Measurements from ENCODE around the gene MGAT5B.
"Not testable (repeated sequence)": the region's sequence is repeated elsewhere in the genome, so short reads cannot be mapped to it uniquely, and the experiment has no call there.

Gene MGAT5B

DNA sequence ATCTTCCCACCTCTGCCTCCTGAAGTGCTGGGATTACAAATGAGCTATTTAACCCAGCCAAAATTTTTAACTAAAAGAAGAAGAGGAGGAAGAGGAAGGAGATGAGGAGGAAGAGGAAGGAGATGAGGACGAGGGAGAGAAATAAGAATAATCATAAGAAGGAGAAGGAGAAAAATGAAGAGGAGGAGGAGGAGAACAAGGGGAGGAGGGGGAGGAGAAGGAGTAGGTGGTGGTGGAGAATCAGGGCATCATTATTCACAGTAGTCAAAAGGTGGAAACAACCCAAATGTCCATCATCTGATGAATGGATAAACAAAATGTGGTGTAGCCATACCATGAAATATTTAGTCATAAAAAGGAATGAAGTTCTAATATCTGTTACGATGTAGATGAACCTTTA, 21.2 kb upstream of the MGAT5B start:
- DNase-seq (ENCODE audit: low read depth in 2 of 2): no peak

DNA sequence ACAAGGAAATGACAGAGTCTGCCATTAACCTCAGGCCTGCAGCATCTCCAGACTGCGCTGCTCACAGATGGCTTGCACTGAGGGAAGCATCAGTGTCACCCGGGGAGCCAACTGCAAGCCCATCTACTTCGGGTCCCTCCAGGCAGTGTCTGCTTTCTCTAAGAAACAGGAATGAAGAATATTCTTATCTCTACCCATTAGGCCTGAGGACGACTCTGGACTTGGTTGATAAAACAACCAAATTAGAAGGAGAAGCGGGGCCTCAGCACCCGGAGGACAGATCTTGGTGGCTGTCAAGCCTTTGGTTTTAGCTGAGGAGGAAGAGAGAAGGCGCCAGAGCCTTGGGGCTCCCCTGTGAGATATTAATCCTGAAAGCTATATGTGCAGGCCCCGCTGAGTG, 19.5 kb upstream of the MGAT5B start:
- DNase-seq (ENCODE audit: low read depth in 2 of 2): no peak

DNA sequence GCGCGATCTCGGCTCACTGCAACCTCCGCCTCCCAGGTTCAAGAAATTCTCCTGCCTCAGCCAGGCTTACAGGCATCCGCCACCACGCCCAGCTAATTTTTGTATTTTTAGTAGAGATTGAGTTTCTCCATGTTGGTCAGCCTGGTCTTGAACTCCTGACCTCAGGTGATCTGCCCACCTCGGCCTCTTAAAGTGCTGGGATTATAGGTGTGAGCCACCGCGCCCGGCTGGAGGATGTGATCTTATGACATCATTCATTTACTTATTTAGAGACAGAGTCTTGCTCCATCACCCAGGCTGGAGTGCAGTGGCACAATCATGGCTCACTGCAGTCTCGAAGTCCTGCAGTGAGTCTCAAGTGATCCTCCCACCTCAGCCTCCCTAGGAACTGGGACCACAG, 19.0 kb upstream of the MGAT5B start:
- DNase-seq (ENCODE audit: low read depth in 2 of 2): not testable (repeated sequence)

DNA sequence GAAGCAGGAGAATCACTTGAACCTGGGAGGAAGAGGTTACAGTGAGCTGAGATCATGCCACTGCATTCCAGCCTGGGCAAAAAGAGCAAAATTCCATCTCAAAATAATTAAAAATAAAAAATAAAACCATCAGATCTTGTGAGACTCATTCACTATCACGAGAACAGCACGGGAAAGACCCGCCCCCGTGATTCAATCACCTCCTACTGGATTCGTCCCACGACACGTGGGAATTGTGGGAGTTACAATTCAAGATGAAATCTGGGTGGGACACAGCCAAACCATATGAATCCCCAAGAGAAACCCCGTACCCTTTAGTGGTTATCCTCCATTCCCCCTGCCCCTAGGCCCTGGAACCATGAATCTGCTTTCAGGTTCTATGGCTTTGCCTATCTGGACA, 15.4 kb upstream of the MGAT5B start:
- no peak for DNase-seq (ENCODE audit: low read depth in 2 of 2)

DNA sequence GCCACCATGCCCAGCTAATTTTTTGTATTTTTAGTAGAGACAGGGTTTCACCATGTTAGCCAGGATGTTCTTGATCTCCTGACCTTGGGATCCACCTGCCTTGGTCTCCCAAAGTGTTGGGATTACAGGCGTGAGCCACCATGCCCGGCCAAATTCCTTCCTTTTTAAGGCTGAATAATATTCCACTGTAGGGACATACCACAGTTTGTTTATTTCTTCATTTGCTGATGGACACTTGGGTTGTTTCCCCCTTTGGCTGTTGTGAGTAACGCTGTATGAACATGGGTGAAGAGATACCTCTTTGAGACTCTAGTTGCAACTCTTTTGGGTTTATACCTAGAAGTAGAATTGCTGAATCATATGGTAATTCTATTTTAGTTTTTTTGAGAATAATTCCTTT, 13.1 kb upstream of the MGAT5B start:
- no peak for DNase-seq (ENCODE audit: low read depth in 2 of 2)

DNA sequence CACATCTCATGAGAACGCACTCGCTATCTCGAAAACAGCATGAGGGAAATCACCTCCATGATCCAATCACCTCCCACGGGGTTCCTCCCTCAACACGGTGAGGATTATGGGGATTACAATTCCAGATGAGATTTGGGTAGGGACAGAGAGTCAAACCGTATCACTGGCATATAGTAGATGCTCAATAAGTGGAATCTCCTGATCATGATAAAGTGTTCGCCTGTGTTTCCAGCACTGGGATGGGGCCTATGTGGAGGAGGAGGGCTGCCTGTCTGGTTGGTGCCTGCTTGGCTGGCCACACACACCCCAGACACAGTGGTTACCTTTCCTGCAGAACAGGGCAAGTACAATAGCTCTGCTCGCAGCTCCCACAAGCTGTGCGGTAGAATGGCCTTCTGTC, 6.1 kb upstream of the MGAT5B start:
- DNase-seq (ENCODE audit: low read depth in 2 of 2): no peak

DNA sequence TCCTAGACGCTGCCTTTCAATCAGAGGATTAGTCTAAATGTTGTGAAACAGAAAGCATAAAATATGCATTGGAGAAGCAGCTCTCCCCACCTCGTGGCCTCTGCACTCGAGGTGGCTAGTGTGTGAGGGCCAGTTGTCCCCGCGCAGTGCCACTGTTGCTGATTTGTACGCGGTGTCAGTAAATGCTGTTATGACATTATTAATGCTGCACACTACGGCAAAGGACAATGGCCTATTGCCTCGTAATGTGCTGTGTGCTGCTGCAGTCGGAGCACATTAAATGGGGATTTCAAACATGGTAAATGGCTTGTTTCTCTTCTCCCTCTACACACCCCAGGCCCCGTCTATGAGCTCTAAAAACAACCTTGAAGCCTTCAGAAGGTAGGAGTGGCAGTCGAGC, 5.7 kb upstream of the MGAT5B start:
- DNase-seq (ENCODE audit: low read depth in 2 of 2): no peak

DNA sequence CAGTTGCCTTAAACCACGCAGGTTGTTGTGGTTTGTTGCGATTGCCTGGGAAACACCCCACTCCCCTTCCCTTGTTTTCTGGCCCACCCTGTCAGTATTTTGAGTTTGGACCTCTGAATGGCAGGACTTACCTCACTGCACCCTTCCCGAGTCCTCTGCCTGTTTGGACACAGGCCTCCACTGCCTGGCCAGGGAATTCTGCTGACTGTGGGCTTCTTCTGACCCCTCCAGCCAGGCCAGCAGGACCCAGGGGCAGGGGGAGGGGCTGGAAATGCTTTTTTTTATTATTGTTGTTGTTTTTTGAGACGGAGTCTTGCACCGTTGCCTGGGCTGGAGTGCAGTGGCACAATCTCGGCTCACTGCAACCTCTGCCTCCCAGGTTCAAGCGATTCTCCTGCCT, 4.2 kb upstream of the MGAT5B start:
- no peak for DNase-seq (ENCODE audit: low read depth in 2 of 2)

DNA sequence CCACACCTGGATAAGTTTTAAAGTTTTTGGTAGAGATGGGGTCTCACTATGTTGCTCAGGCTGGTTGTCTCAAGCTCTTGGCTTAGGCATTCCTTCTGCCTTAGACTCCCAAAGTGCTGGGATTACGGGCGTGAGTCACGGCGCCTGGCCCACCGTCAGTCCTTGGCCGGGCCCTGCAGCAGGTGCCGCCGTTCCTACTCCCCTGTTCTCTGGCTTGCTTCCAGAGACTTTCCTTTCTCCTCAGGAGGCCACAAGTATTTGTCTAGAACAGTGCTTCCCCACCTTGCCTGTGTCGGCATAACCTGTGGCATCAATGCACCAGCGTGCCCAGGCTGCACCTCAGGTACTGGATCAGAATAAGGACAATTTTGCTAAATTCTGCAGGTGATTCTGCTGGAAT, 3.0 kb upstream of the MGAT5B start:
- DNase-seq (ENCODE audit: low read depth in 2 of 2): no peak

DNA sequence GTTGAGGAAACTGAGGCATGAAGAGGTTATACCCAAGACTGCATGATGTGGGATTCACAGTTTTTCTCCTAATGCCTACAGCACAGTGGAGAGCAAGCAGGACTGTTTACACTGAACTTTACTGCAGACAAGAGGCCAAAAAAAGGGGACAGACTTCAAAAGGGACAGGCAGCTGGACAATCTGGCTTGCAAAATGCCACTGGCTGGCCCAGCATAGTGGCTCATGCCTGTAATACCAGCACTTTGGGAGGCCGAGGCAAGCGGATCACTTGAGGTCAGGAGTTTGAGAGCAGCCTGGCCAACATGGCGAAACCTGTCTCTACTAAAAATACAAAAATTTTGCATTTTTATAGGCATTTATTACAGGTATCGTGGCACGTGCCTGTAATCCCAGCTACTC, 2.0 kb upstream of the MGAT5B start:
- DNase-seq (ENCODE audit: low read depth in 2 of 2): no peak

DNA sequence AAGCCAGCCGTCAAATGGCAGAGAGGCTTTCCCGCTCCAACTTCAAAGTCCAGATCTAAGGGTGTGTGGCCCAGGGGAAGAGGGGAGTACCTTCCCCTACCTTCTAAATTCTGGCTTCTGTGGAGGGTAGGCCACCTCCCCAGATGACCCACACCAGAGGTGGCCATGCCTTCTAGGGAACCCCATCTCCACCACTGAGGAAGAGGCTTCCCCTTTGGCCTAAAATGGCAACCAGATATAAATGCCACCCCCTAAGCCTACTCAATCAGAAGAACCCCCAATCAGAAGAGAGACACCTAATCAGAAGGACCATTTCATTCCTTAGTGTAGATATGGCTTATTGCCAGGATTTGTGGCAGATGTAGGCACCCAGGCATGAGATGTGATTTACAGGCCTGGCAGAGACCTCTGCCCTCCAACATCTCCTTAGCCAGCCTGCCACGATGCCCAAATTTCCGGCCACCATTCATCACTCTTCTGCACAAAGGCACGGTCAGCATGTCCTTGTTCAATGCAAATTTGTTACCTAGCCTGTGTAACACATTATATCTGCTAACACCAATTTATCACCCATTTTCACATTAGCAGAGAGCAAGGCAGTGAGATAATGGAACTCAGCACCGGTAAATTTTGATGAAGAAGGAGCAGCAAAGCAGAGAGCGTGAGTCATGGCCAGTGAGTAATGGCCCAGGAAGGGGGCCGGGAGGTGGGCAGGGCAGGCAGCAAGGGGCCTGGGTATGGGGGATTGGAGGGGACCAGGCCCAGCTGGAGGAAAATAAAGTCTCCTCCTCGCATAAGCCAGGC, 1.2 kb upstream of the MGAT5B start:
- DNase-seq (ENCODE audit: low read depth in 2 of 2): no peak

DNA sequence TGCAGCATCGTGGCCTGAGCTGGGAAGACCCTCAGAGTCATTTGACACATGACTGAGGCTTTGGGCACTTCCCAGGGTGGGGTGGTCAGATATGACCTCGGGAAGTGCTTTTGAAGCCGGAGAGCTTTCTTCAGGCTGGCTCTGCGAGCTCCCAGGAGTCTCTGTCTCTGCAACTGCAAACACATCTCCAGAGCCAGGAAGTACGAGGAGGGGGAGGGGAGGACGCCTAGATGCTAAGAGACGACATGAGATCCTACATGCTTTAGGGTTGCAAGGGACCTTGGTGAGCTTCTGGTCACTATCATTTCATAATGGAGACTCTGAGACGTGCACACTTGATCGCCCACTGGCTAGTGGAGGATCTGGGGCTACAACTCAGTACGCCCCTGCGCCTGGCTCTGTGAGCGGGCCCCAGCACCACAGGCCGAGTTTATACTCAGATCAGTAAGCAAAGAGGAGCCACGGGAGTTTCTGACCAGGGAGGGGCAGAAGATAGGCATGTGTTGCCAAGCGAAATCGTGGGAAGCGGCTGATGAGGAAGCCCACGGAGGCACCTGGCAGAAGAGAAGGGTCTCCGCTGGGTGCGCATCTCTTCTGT, 527 bp upstream of the MGAT5B start:
- DNase-seq (ENCODE audit: low read depth in 2 of 2): no peak

DNA sequence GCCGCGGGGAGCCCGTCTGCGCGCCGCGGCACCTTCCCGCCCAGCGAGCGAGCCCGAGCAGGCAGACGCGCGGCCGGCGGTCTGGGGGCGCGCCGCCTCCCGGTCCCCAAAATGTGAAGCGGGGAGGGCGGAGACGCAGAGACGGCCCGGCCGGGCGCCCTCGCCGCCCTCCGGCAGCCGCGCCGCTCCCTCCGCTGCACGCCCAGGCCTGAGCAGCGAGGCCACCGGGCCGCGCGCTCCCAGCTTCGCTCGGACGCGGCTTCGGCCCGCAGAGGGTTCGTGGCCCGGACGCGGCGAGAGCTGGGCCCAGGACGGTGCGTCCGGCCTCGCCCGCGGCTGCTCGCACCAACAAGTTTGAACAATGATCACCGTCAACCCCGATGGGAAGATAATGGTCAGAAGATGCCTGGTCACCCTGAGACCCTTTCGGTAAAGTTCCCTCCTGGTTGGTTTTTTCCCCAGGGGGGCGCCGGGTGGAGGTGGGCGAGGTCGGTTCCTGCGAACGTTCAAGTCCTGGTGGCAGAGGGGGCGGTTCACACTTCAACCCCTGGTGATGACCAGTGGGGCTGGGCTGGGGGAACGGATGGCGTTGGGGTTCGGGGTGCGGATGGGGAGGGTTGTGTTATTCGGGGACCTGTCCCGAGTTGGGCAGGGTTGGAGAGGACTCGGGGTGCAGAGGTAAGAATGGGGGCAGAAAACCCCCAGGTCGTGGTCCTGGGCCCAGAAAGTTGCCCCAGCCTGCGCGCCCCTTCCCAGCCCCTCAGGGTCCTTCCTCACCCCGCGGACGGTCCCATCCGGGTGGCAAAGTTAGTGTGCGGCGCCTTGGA, 678 bp downstream of the MGAT5B start:
- no peak for DNase-seq (ENCODE audit: low read depth in 2 of 2)

DNA sequence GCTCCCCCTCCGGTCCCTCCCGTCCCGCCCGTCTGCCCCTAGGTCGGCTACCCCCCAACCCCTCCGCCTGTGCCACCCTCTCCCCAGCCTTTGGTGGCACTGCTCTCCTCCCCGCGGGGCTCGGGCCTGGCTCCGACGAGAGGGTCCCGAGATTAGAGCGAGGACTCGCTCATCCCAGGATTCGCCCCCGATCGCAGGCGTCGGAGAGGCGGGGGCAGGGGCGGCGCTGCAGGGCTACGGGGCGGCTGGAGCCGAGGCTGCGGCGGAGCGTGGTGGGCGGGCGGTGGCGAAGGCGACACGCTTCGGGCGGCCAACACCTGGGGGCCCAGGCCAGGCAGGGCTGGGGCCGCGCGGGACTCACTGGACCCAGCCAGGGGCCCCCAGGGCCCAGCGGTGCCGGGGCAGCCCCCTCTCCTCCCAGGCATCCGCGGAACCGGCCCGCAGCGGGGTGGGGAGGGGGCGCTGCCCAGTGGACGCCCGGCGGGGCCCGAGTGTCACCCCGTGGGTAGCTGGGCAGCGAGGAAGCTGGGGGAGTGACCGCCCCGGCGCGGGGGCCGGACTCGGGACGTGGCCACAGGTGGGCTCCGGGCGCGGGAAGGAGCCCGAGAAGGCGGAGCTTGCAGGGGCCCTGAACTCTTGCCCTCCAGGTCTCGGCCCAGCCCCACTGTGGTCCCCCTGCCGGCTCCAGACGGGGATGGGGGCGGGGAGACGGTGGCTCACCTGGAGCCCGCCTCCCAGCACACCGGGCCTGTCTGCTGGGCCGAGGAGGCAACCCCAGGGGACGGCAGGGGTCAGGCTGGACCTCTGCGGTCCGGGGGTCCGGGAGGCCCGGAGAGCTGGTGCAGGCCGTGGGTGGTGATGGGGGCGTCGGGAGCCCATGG, 1.5 kb downstream of the MGAT5B start:
- DNase-seq (ENCODE audit: low read depth in 2 of 2): no peak

DNA sequence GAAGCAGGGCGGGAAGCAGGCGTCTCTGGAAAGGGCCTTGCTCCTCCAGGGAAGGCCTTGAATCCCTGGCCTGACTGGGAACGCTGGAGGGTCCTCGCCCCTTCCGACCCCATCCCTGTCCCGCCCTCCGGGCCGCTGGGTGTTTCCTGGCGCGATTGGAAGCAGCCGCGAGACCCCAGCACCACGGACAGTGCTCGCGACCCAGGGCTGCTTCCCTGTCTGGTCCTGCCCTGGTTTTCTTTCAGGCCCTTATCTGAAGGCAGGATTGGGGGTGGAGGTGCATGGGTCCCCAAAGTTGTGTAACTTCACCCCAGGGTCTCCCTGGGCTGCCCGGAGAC, 2.1 kb downstream of the MGAT5B start:
- no peak for DNase-seq (ENCODE audit: low read depth in 2 of 2)

DNA sequence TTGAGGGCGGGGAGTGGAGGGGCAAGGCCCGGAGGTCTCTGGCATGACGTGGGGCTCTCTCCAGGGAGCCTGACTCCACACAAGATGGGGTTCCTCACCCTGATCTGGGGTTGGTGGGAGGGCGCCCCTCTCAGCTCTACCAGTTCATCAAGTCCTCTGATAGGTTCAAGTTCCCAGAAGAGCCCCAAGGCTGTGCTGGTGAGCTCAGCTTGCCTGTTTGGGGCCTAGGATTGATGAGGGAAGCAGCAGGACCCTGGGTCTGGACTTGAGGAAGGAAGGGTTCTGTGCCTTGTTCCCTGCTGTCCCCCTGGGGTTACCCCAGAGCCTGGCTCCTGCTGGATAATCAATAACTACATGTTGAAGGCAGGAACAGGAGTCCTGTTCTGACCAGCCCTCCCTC, 3.5 kb downstream of the MGAT5B start:
- DNase-seq (ENCODE audit: low read depth in 2 of 2): no peak

DNA sequence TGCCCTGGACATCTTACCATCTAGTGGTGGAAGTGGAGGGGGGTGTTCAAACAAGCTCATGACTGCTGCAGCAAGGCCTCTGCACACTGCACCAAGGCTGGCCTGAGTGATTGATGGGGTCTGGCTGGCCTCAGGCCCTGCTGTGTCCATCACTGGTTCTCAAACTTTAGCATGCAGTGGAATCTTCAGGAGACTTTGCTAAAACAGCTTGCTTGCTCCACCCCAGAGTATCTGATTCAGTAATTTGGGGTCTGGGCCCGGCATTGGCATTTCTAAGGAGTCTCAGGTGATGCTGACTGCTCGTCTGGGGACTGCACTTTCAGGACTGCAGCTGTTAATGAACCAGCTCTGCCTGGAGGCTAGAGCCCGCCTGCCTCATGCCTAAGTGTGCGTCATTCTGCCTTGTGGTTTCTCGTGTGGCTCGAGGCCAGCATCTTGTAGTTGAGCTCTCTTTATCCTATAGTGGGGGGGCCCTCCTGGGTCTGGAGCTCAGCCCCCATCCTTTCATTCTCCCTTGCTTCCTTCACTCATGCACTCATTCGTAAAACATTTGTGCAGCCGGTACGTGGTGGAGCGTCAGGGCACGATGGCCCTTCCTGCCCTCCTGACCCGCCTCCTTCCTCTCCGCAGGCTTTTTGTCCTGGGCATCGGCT, 4.1 kb downstream of the MGAT5B start:
- DNase-seq (ENCODE audit: low read depth in 2 of 2): no peak

DNA sequence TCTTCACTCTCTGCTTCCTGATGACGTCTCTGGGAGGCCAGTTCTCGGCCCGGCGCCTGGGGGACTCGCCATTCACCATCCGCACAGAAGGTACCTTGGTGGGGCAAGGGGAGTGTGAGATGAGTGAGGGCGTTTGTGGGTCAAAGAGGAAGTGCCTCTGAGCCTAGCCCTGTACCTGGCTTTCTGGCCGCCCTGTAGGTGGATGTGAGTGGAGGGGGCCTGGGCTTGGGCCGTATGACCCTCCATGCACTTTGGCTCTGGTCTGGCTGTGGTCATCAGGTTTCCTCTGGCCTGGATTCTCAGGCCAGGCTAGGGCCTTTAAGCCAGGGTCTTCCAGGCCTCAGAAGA, 4.6 kb downstream of the MGAT5B start:
- no peak for DNase-seq (ENCODE audit: low read depth in 2 of 2)

DNA sequence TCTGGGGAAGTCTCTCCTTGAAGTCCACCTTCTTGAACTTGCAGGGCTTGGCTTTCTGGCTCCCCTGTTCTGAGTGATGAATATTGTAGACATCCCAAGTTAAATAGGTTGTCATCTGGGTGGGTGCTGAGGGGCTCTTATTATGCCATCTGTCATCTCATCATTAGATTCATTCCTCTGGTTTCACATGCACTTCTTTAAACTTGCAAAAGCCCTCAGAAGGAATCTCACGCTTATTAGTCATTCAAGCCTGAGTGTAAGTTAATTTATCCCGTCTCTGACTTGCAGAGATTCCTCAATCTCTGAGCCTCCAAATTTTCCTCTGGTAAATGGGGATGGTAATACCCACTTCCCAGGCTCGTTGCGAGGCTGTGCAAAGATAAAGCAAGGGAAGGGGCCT, 5.7 kb downstream of the MGAT5B start:
- DNase-seq (ENCODE audit: low read depth in 2 of 2): no peak

DNA sequence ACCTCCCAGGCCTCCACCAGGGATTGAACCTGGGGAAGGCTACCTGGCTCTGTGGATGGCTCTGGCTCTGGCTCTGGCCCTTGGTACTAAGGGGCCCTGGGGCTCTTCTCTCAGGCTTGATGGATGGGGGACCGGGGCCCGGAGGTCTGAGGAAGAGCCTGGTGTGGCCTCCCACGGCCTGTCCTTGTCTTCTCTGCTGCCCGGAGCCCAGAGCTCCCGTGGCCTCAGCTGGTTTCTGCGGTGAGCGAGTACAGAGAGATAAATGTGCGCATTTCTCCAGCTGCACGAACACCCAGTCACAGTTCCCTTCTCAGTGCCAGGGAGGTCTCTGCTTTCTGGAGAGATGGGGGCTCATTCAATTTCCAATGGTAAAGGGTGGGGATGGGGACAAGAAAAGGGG, 9.2 kb downstream of the MGAT5B start:
- DNase-seq (ENCODE audit: low read depth in 2 of 2): no peak

DNA sequence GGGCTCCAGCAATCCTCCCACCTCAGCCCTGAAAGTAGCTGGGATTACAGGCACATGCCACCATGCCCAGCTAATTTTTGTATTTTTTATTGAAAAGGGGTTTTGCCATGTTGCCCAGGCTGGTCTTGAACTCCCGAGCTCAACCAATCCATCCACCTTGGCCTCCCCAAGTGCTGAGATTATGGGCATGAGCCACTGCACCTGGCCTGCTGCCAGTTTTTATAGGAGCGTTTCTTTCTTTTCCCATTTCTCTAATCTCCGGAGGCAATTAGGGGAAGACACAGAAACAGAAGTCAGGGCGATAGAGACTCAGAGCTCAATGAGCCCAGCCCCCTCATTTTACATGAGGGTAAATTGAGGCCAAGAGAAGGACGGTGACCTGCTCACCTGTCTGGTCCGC, 10.4 kb downstream of the MGAT5B start:
- no peak for DNase-seq (ENCODE audit: low read depth in 2 of 2)

DNA sequence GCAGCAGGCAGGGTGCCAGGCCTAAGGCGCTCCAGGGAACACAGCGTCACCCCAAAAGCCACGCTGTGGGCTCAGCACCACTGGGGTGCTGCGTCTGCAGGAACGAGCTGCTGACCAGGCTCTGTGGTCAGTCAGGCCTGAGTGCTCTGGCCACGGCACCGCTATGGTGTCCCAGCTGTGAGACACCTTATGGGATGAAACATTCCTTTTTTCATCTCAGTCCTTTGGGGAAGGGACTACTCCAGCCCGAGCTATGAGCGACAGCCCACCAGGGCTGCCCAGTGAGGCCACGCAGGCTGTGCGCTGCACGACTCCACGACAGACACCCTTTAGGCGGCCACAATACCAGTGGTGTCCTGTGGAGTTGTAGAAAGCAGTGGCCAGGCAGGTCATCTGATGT, 11.1 kb downstream of the MGAT5B start:
- no peak for DNase-seq (ENCODE audit: low read depth in 2 of 2)
